HCT116 (cell line): Measurements from ENCODE around the gene RBM47. TPM values are rescaled to one million over a fixed set of nuclear protein-coding genes. Genes with fewer than 3 reads are reported as not detected.

Source experiments
- ATAC-seq: fragments of 200-7000 bp; cut with Tn5 transposase; 2 replicates; pipeline ENCODE4 v1.9.1; 2020; ENCODE audit warnings: mild to moderate bottlenecking, moderate library complexity
- BruUV-seq: library from RNA; stranded (reverse); fragments of 400-500 nt; replicated peaks from 2 replicates; lab custom pipeline; 2021; lab: Mats Ljungman, UMichigan
- CTCF ChIA-PET: fragments of 300-600 bp; sonication (Branson Sonifier 250); formaldehyde crosslinking; loops from one replicate; lab custom pipeline; 2021; ENCODE audit warnings: antibody characterized with exemption; lab: Charles Lee
- POLR2A ChIA-PET: fragments of 300-600, 350-600 bp; sonication (Branson Sonifier 250); formaldehyde crosslinking; loops from one replicate; lab custom pipeline; 2021; ENCODE audit warnings: antibody characterized with exemption; lab: Charles Lee
- RAD21 ChIA-PET, 2 experiments: fragments of 300-600 bp; sonication (Branson Sonifier 250); formaldehyde crosslinking; loops; one replicate each; lab custom pipeline; 2023; ENCODE audit warnings: low total read pairs in 2 of 2; ENCODE audit not compliant: uncharacterized antibody in 2 of 2, unreplicated experiment in 2 of 2, low non-redundant PET in 1 of 2; lab: Charles Lee
- DNase-seq: peaks from one replicate; pipeline ENCODE4 v3.0.0-alpha.2; 2010; ENCODE audit warnings: low read depth, low spot score
- H2AFZ ChIP-seq: fragments of 200-600 bp; shearing (Covaris generic), sonication (generic); 2 replicates; pipeline ENCODE4 v1.6.1; 2017; ENCODE audit warnings: low read depth, mixed run types, mixed read lengths, antibody characterized with exemption, low read length; ENCODE audit not compliant: poor library complexity, severe bottlenecking
- H3K27ac ChIP-seq: 2 replicates; pipeline ENCODE4 v1.5.1; 2012; ENCODE audit warnings: low read depth, low read length
- H3K27me3 ChIP-seq: fragments of 200-600 bp; sonication (generic); 2 replicates; pipeline ENCODE4 v1.6.1; 2016; ENCODE audit warnings: mixed run types, low read length, mixed read lengths; ENCODE audit not compliant: insufficient read depth
- H3K36me3 ChIP-seq, 2 experiments: fragments of 200-500 bp in 1 of 2; fragments of 200-600 bp in 1 of 2; sonication (Bioruptor generic) in 1 of 2; sonication (generic) in 1 of 2; 2 replicates each; pipeline versions ENCODE4 v1.5.1 to v1.6.1; 2014 to 2016; ENCODE audit warnings: low read length in 2 of 2, inconsistent platforms in 1 of 2, mixed read lengths in 1 of 2, mixed run types in 1 of 2; ENCODE audit not compliant: insufficient read depth in 2 of 2, control insufficient read depth in 1 of 2
- H3K4me1 ChIP-seq, 2 experiments: fragments of 200-600 bp in 1 of 2; sonication (generic) in 1 of 2; 2 replicates each; pipeline versions ENCODE4 v1.5.1 to v1.6.1; 2012 to 2017; ENCODE audit warnings: low read length in 2 of 2, inconsistent platforms in 1 of 2, mild to moderate bottlenecking in 1 of 2, mixed read lengths in 1 of 2, mixed run types in 1 of 2, moderate library complexity in 1 of 2; ENCODE audit not compliant: insufficient read depth in 2 of 2, control insufficient read depth in 1 of 2
- H3K4me2 ChIP-seq: fragments of 200-600 bp; sonication (generic); 2 replicates; pipeline ENCODE4 v1.6.1; 2017; ENCODE audit warnings: mixed run types, low read length, mixed read lengths
- H3K4me3 ChIP-seq, 2 experiments: fragments of 200-600 bp in 1 of 2; sonication (generic) in 1 of 2; replicated peaks in 1 of 2; 2 replicates each; pipeline ENCODE4 v1.5.1; 2011 to 2016; ENCODE audit warnings: low read length in 2 of 2, control low read depth in 1 of 2, low read depth in 1 of 2, mild to moderate bottlenecking in 1 of 2, mixed read lengths in 1 of 2, mixed run types in 1 of 2
- H3K79me2 ChIP-seq: fragments of 200-600 bp; sonication (generic); 2 replicates; pipeline ENCODE4 v1.6.1; 2017; ENCODE audit warnings: mild to moderate bottlenecking, mixed run types, low read length, moderate library complexity, mixed read lengths; ENCODE audit not compliant: insufficient read depth
- H3K9ac ChIP-seq: fragments of 200-600 bp; sonication (generic); 2 replicates; pipeline ENCODE4 v1.6.1; 2016; ENCODE audit warnings: low read length, mixed read lengths
- H3K9me2 ChIP-seq: fragments of 200-600 bp; sonication (generic), shearing (Covaris generic); 2 replicates; pipeline ENCODE4 v1.6.1; 2017; ENCODE audit warnings: mixed run types, mild to moderate bottlenecking, moderate library complexity; ENCODE audit not compliant: insufficient read depth
- H3K9me3 ChIP-seq, 2 experiments: fragments of 200-500 bp in 1 of 2; fragments of 200-600 bp in 1 of 2; sonication (Bioruptor generic) in 1 of 2; sonication (generic) in 1 of 2; 2 replicates each; pipeline ENCODE4 v1.6.1; 2014 to 2017; ENCODE audit warnings: low read length in 2 of 2, mixed read lengths in 2 of 2, inconsistent platforms in 1 of 2, low read depth in 1 of 2, mild to moderate bottlenecking in 1 of 2, mixed run types in 1 of 2, moderate library complexity in 1 of 2; ENCODE audit not compliant: control insufficient read depth in 1 of 2, insufficient read depth in 1 of 2
- H4K20me1 ChIP-seq: fragments of 200-600 bp; sonication (generic), shearing (Covaris generic); 2 replicates; pipeline ENCODE4 v1.6.1; 2017; ENCODE audit warnings: mixed run types, mild to moderate bottlenecking, moderate library complexity; ENCODE audit not compliant: insufficient read depth
- CEBPB ChIP-seq: IDR thresholded peaks from 2 replicates; pipeline ENCODE4 v1.6.1; 2012; ENCODE audit warnings: low read depth
- EZH2phosphoT487 ChIP-seq: fragments of 200-600 bp; IDR thresholded peaks from 2 replicates; pipeline ENCODE4 v1.6.1; 2018; ENCODE audit warnings: antibody characterized with exemption, borderline replicate concordance
- JUND ChIP-seq: IDR thresholded peaks from 2 replicates; pipeline ENCODE4 v1.6.1; 2012
- SIN3A ChIP-seq: IDR thresholded peaks from 2 replicates; pipeline ENCODE4 v1.6.1; 2012; ENCODE audit warnings: low read depth
- SRF ChIP-seq: IDR thresholded peaks from 2 replicates; pipeline ENCODE4 v1.6.1; 2012; ENCODE audit warnings: low read depth
- ZFX ChIP-seq: fragments of 450-650 bp; IDR thresholded peaks from 2 replicates; pipeline ENCODE4 v1.6.1; 2017
- ZNF274 ChIP-seq: fragments of 200-500 bp; sonication (Bioruptor generic); IDR thresholded peaks from 2 replicates; pipeline ENCODE4 v1.6.1; 2014; ENCODE audit warnings: mild to moderate bottlenecking, low read depth, low read length, inconsistent platforms
- intact Hi-C: fragments of 100-400 bp; cut with micrococcal nuclease; formaldehyde crosslinking; loops from 2 replicates; pipeline ENCODE4 v1.10.0; 2022
- total RNA-seq: library from RNA; stranded (reverse); gene quantifications from one replicate; pipeline ENCODE4 v1.2.1, GENCODE V29; 2021; ENCODE audit not compliant: unreplicated experiment
- TF ChIP-seq, protein P1 (sequence below): IDR thresholded peaks from 2 replicates; pipeline ENCODE4 v1.6.1; 2012
- TF ChIP-seq, protein P2 (sequence below): IDR thresholded peaks from 2 replicates; pipeline ENCODE4 v1.6.1; 2012; ENCODE audit warnings: low read depth

The RBM47 gene
- total RNA-seq, 1 experiment from 2014 or later, result 22.2 TPM

DNA sequence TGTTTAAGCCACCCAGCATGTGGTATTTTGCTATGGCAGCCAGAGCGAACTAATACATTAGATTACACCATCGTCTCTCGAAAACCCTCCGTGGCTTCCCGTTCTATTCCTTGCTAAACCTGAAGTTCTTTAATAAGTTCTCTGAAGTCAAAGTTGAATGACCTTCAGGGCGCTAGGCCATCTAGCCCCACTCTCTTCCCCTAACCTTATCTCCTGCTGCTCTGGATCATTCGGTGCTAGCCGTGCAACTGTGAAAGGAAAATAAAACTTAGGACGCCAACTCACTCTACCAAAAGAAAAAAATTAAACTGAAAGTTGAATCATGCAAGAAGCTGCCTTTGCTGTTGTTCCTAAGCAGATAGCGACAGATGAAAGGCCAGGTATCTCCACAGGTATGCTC is 254.6 kb downstream of the RBM47 start:
- no peaks in the 10 kb centered on the region for H3K9me2 ChIP-seq
- no peak overlapping the region for H3K27ac ChIP-seq
- no TSS peak for BruUV-seq
- CTCF ChIA-PET, result no interaction called here
- no peak overlapping the region for H3K4me2 ChIP-seq
- no peak for TF ChIP-seq ZNF274
- no peak for TF ChIP-seq CEBPB
- no peak for TF ChIP-seq SRF
- TF ChIP-seq EZH2phosphoT487, result no peak
- TF ChIP-seq, protein P1, sequence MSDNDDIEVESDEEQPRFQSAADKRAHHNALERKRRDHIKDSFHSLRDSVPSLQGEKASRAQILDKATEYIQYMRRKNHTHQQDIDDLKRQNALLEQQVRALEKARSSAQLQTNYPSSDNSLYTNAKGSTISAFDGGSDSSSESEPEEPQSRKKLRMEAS, result no peak
- TF ChIP-seq, protein P2, sequence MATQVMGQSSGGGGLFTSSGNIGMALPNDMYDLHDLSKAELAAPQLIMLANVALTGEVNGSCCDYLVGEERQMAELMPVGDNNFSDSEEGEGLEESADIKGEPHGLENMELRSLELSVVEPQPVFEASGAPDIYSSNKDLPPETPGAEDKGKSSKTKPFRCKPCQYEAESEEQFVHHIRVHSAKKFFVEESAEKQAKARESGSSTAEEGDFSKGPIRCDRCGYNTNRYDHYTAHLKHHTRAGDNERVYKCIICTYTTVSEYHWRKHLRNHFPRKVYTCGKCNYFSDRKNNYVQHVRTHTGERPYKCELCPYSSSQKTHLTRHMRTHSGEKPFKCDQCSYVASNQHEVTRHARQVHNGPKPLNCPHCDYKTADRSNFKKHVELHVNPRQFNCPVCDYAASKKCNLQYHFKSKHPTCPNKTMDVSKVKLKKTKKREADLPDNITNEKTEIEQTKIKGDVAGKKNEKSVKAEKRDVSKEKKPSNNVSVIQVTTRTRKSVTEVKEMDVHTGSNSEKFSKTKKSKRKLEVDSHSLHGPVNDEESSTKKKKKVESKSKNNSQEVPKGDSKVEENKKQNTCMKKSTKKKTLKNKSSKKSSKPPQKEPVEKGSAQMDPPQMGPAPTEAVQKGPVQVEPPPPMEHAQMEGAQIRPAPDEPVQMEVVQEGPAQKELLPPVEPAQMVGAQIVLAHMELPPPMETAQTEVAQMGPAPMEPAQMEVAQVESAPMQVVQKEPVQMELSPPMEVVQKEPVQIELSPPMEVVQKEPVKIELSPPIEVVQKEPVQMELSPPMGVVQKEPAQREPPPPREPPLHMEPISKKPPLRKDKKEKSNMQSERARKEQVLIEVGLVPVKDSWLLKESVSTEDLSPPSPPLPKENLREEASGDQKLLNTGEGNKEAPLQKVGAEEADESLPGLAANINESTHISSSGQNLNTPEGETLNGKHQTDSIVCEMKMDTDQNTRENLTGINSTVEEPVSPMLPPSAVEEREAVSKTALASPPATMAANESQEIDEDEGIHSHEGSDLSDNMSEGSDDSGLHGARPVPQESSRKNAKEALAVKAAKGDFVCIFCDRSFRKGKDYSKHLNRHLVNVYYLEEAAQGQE, result no peak
- TF ChIP-seq JUND, result no peak
- no peak for TF ChIP-seq SIN3A
- no peak for TF ChIP-seq ZFX
- TF ChIP-seq, all 23 proteins: peak for 0
- no peaks in the 10 kb centered on the region for H3K27me3 ChIP-seq
- H2AFZ ChIP-seq, result no peak overlapping the region
- RAD21 ChIA-PET, result no interaction called here
- H3K9me3 ChIP-seq, result no peaks in the 10 kb centered on the region
- no peaks in the 10 kb centered on the region for H4K20me1 ChIP-seq
- H3K9ac ChIP-seq, result no peak overlapping the region
- no peaks in the 10 kb centered on the region for H3K36me3 ChIP-seq
- ATAC-seq, result no peak
- no peak for DNase-seq
- intact Hi-C loops, result no loop called here
- POLR2A ChIA-PET, result no interaction called here
- H3K79me2 ChIP-seq, result no peaks in the 10 kb centered on the region
- H3K4me3 ChIP-seq, result no peak overlapping the region
- H3K4me1 ChIP-seq, result peaks cover 0 to 15% of the 10 kb centered on the region in 2 experiments; a peak in 2 of 4 replicates
